Uterus (tissue), 4 donors: Measurements from ENCODE around the gene PRRC2B. TPM values are rescaled to one million over a fixed set of nuclear protein-coding genes. Genes with fewer than 3 reads are reported as not detected.

Source experiments
- DNase-seq, 2 donors: peaks; one replicate each; pipeline ENCODE4 v3.0.0-alpha.2; 2019 to 2020
- H3K27ac ChIP-seq, 2 donors: fragments of 200-600 bp; sonication (generic); 1 replicate in 1 of 2; 2 replicates in 1 of 2; pipeline ENCODE4 v1.5.1; 2016 to 2018
- H3K27me3 ChIP-seq, 2 donors: fragments of 200-600 bp; sonication (generic); one replicate each; pipeline ENCODE4 v1.5.1; 2018 to 2019; ENCODE audit warnings: control low read depth in 1 of 2
- H3K36me3 ChIP-seq, 2 donors: fragments of 200-600 bp; sonication (generic); one replicate each; pipeline ENCODE4 v1.5.1; 2019; ENCODE audit warnings: control low read depth in 1 of 2
- H3K4me1 ChIP-seq, 2 donors: fragments of 200-600 bp; sonication (generic); one replicate each; pipeline ENCODE4 v1.5.1; 2018 to 2019; ENCODE audit warnings: control low read depth in 1 of 2
- H3K4me3 ChIP-seq, 2 donors: fragments of 200-600 bp; sonication (generic); 1 replicate in 1 of 2; 2 replicates in 1 of 2; pipeline ENCODE4 v1.5.1; 2018 to 2019; ENCODE audit warnings: mild to moderate bottlenecking in 1 of 2
- H3K9me3 ChIP-seq, 2 donors: fragments of 200-600 bp; sonication (generic); one replicate each; pipeline ENCODE4 v1.5.1; 2019; ENCODE audit warnings: control low read depth in 1 of 2
- POLR2A ChIP-seq, 2 donors: fragments of 450-650 bp; IDR thresholded peaks; one replicate each; pipeline ENCODE4 v1.6.1; 2016; ENCODE audit warnings: antibody characterized with exemption in 2 of 2, mild to moderate bottlenecking in 1 of 2, moderate library complexity in 1 of 2
- intact Hi-C: fragments of 100-400 bp; cut with DNase I; formaldehyde crosslinking; loops from one replicate; pipeline ENCODE4 v1.15.1; 2023; ENCODE audit warnings: low total_unique reads
- total RNA-seq, 4 donors: library from RNA; depleted of rRNA in 3 of 4; stranded (reverse); fragments of >200 nt in 3 of 4; gene quantifications; one replicate each; pipeline versions ENCODE4 v1.1.0 to v1.2.4, GENCODE V29; 2014 to 2023
- TF ChIP-seq, protein P1 (sequence below), 4 experiments: fragments of 200-600 bp in 2 of 4; fragments of 450-650 bp in 2 of 4; sonication (generic) in 2 of 4; IDR thresholded peaks; one replicate each; pipeline ENCODE4 v1.5.1; 2016 to 2019; ENCODE audit warnings: antibody characterized with exemption in 4 of 4, mild to moderate bottlenecking in 2 of 4, moderate library complexity in 1 of 4
- donor health status: DM: yes; HTN: yes; CAD: no.

Gene PRRC2B
- total RNA-seq, 4 donors from 2014 or later, result 81.5 to 297 (median 133) TPM

GRCh38 chr9:131436376-131436775, 42.5 kb downstream of the PRRC2B start:
- Histone ChIP-seq H3K4me1 (no peaks in the 10 kb centered on the region), H3K27me3 (no peaks in the 10 kb centered on the region), H3K4me3 (no peak overlapping the region), H3K9me3 (no peaks in the 10 kb centered on the region), H3K27ac (no peak overlapping the region), H3K36me3 (no peaks in the 10 kb centered on the region)
- intact Hi-C loops, result no loop called here
- TF ChIP-seq POLR2A (IDR thresholded peaks at IDR 0.05), result no peak
- TF ChIP-seq, protein P1, sequence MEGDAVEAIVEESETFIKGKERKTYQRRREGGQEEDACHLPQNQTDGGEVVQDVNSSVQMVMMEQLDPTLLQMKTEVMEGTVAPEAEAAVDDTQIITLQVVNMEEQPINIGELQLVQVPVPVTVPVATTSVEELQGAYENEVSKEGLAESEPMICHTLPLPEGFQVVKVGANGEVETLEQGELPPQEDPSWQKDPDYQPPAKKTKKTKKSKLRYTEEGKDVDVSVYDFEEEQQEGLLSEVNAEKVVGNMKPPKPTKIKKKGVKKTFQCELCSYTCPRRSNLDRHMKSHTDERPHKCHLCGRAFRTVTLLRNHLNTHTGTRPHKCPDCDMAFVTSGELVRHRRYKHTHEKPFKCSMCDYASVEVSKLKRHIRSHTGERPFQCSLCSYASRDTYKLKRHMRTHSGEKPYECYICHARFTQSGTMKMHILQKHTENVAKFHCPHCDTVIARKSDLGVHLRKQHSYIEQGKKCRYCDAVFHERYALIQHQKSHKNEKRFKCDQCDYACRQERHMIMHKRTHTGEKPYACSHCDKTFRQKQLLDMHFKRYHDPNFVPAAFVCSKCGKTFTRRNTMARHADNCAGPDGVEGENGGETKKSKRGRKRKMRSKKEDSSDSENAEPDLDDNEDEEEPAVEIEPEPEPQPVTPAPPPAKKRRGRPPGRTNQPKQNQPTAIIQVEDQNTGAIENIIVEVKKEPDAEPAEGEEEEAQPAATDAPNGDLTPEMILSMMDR (IDR thresholded peaks at IDR 0.05), result no peak
- no peak for DNase-seq

DNA sequence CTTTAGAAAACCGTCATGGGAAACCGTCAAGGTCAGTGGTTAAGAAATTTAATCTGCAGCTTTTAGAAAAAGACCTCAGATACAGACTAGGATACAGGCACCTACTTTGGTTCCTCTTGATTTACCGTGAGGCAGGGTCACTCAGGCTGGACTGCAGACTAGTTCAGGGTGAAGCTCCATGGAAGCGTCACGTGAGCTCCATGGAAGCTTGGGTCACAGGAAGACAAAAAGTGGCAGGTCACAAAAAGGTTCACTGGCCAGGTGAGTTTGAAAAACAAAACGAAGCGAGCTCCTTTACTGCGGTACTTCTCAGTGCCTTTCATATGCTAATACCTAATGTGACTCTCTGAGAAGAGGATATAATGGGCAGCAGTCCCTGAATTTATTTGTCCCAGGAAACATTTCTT, 43.0 kb downstream of the PRRC2B start:
- no peak for DNase-seq
- no peaks in the 10 kb centered on the region for H3K9me3 ChIP-seq
- no peaks in the 10 kb centered on the region for H3K36me3 ChIP-seq
- no peak overlapping the region for H3K4me3 ChIP-seq
- TF ChIP-seq POLR2A (IDR thresholded peaks at IDR 0.05), result no peak
- H3K4me1 ChIP-seq, result no peaks in the 10 kb centered on the region
- no peak overlapping the region for H3K27ac ChIP-seq
- intact Hi-C loops, result no loop called here
- H3K27me3 ChIP-seq, result no peaks in the 10 kb centered on the region

DNA sequence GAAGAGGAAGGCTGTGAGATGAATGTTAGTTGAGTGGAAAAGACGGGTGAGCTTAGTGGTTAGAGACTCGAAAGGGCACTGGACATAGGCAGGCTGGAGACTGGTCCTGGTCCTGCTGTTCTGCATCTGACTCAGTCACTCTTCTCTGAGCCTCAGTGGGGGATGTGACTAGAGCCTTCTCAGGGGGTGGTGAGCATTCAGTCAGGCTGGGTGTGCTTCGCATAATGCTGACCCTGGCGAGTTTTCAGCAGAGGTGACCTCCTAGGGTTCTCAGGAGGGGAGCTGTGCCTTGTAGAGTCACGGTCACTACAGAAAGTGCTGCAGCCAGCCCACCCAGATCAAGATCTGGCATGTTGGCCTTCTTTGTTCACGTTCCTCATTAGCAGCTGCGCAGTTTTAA, 44.3 kb downstream of the PRRC2B start:
- no peaks in the 10 kb centered on the region for H3K9me3 ChIP-seq
- no peaks in the 10 kb centered on the region for H3K27me3 ChIP-seq
- no peak for TF ChIP-seq POLR2A (IDR thresholded peaks at IDR 0.05)
- TF ChIP-seq, protein P1 (IDR thresholded peaks at IDR 0.05), result no peak
- H3K27ac ChIP-seq, result no peak overlapping the region
- intact Hi-C loops, result no loop called here
- H3K4me3 ChIP-seq, result no peak overlapping the region
- H3K36me3 ChIP-seq, result no peaks in the 10 kb centered on the region
- no peaks in the 10 kb centered on the region for H3K4me1 ChIP-seq
- DNase-seq, result no peak

DNA sequence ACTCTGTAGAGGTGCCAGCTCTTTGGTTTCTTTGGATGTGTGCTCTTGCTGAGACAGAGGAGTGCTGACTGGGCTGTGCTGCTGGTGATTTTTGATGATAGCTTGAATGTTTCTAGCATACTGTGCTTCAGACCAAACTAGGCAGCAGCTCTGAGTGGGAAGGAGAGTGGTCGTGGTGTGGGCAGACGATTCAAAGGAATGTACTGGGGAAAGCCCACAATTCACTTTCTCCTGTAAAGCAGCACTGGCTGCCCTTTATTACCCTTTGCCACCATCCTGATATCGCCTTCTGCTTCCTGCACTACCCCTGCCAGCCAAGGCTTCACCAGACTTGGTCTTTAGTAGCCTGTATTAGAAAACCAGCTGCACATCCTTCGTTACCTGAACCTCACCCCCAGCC, 45.3 kb downstream of the PRRC2B start:
- Histone ChIP-seq H3K9me3 (no peaks in the 10 kb centered on the region), H3K36me3 (no peaks in the 10 kb centered on the region), H3K4me3 (no peak overlapping the region), H3K27ac (no peak overlapping the region), H3K4me1 (no peaks in the 10 kb centered on the region), H3K27me3 (no peaks in the 10 kb centered on the region)
- TF ChIP-seq POLR2A (IDR thresholded peaks at IDR 0.05), result no peak
- TF ChIP-seq, protein P1 (IDR thresholded peaks at IDR 0.05), result no peak
- intact Hi-C loops, result no loop called here
- no peak for DNase-seq

GRCh38 chr9:131441441-131441840, 47.6 kb downstream of the PRRC2B start:
- no peaks in the 10 kb centered on the region for H3K9me3 ChIP-seq
- H3K27ac ChIP-seq, result no peak overlapping the region
- no peaks in the 10 kb centered on the region for H3K4me1 ChIP-seq
- H3K4me3 ChIP-seq, result no peak overlapping the region
- H3K36me3 ChIP-seq, result no peaks in the 10 kb centered on the region
- no peaks in the 10 kb centered on the region for H3K27me3 ChIP-seq
- intact Hi-C loops, result no loop called here
- TF ChIP-seq, protein P1 (IDR thresholded peaks at IDR 0.05), result no peak
- no peak for TF ChIP-seq POLR2A (IDR thresholded peaks at IDR 0.05)
- DNase-seq, result no peak

- no peaks in the 10 kb centered on the region for H3K36me3 ChIP-seq
Measured at GRCh38 chr9:131442351-131442750, 48.5 kb downstream of the PRRC2B start.

More at GRCh38 chr9:131442351-131442750, 48.5 kb downstream of the PRRC2B start:
- Histone ChIP-seq H3K4me1 (no peaks in the 10 kb centered on the region), H3K27me3 (no peaks in the 10 kb centered on the region), H3K9me3 (no peaks in the 10 kb centered on the region), H3K27ac (no peak overlapping the region), H3K4me3 (no peak overlapping the region)
- TF ChIP-seq, protein P1 (IDR thresholded peaks at IDR 0.05), result no peak
- TF ChIP-seq POLR2A (IDR thresholded peaks at IDR 0.05), result no peak
- intact Hi-C loops, result no loop called here
- no peak for DNase-seq
